IMR-90 (cell line): ENCODE measurements around the gene SWAP70. TPM values are rescaled to one million over a fixed set of nuclear protein-coding genes. Genes with fewer than 3 reads are reported as not detected.
"Not testable (repeated sequence)": the region's sequence is repeated elsewhere in the genome, so short reads cannot be mapped to it uniquely, and the experiment has no call there.

ENCODE experiments used
- ATAC-seq: fragments of 200-7000 bp; cut with Tn5 transposase; 2 replicates; pipeline ENCODE4 v1.9.1; 2020; ENCODE audit warnings: low read depth, mild to moderate bottlenecking, moderate library complexity
- BruUV-seq: library from RNA; stranded (reverse); fragments of 400-500 nt; replicated peaks from 2 replicates; lab custom pipeline; 2021; lab: Mats Ljungman, UMichigan
- CTCF ChIA-PET: fragments of 300-600 bp; formaldehyde crosslinking; extraction: SDS; loops from one replicate; lab custom pipeline; 2021; ENCODE audit warnings: antibody characterized with exemption; lab: Yijun Ruan, JAX
- POLR2A ChIA-PET: fragments of 300-600 bp; sonication (Branson Sonifier 250); formaldehyde crosslinking; loops from one replicate; lab custom pipeline; 2022; ENCODE audit warnings: antibody characterized with exemption; ENCODE audit not compliant: unreplicated experiment; lab: Charles Lee
- DNase-seq: peaks from one replicate; pipeline ENCODE4 v3.0.0; 2013
- H2AFZ ChIP-seq: replicated peaks from 2 replicates; pipeline ENCODE3; 2013; ENCODE audit warnings: low read length, mild to moderate bottlenecking; ENCODE audit not compliant: poor library complexity
- H2AK5ac ChIP-seq: 2 replicates; pipeline ENCODE4 v1.6.1; 2013; ENCODE audit warnings: low read depth, low read length, inconsistent platforms
- H2AK9ac ChIP-seq: replicated peaks from 2 replicates; pipeline ENCODE3; 2013; ENCODE audit warnings: mild to moderate bottlenecking, low read depth, low read length, moderate library complexity; ENCODE audit not compliant: poor library complexity
- H2BK120ac ChIP-seq: 2 replicates; pipeline ENCODE4 v1.6.1; 2013; ENCODE audit warnings: low read depth, low read length, inconsistent platforms
- H2BK15ac ChIP-seq: 3 replicates; pipeline ENCODE4 v1.6.1; 2013; ENCODE audit warnings: low read depth, low read length, inconsistent platforms
- H2BK20ac ChIP-seq: 2 replicates; pipeline ENCODE4 v1.6.1; 2013; ENCODE audit warnings: low read depth, mild to moderate bottlenecking, inconsistent platforms, low read length, moderate library complexity
- H2BK5ac ChIP-seq: 2 replicates; pipeline ENCODE4 v1.6.1; 2013; ENCODE audit warnings: mild to moderate bottlenecking, low read depth, low read length, inconsistent platforms; ENCODE audit not compliant: poor library complexity, severe bottlenecking
- H3K14ac ChIP-seq: replicated peaks from 2 replicates; pipeline ENCODE4 v1.6.1; 2013; ENCODE audit warnings: low read depth, low read length, inconsistent platforms
- H3K18ac ChIP-seq: 2 replicates; pipeline ENCODE4 v1.6.1; 2013; ENCODE audit warnings: low read depth, low read length, control low read depth
- H3K23ac ChIP-seq: 2 replicates; pipeline ENCODE4 v1.6.1; 2013; ENCODE audit warnings: low read depth, low read length, inconsistent platforms
- H3K27ac ChIP-seq: 2 replicates; pipeline ENCODE4 v1.5.1; 2013; ENCODE audit warnings: mild to moderate bottlenecking, control low read depth, low read length; ENCODE audit not compliant: insufficient read depth
- H3K27me3 ChIP-seq: 2 replicates; pipeline ENCODE4 v1.6.1; 2013; ENCODE audit warnings: low read length; ENCODE audit not compliant: control insufficient read depth, insufficient read depth
- H3K36me3 ChIP-seq: 2 replicates; pipeline ENCODE4 v1.6.1; 2013; ENCODE audit warnings: low read length, mixed read lengths; ENCODE audit not compliant: control insufficient read depth, insufficient read depth
- H3K4ac ChIP-seq: 2 replicates; pipeline ENCODE4 v1.6.1; 2013; ENCODE audit warnings: low read depth, low read length, inconsistent platforms
- H3K4me1 ChIP-seq: 2 replicates; pipeline ENCODE4 v1.6.1; 2013; ENCODE audit warnings: low read length, mixed read lengths; ENCODE audit not compliant: control insufficient read depth, insufficient read depth
- H3K4me2 ChIP-seq: 2 replicates; pipeline ENCODE4 v1.6.1; 2013; ENCODE audit warnings: low read depth, mild to moderate bottlenecking, control low read depth, low read length, moderate library complexity
- H3K4me3 ChIP-seq: 2 replicates; pipeline ENCODE4 v1.5.1; 2013; ENCODE audit warnings: low read depth, mild to moderate bottlenecking, control low read depth, low read length, moderate library complexity; ENCODE audit not compliant: insufficient read depth
- H3K56ac ChIP-seq: 2 replicates; pipeline ENCODE4 v1.6.1; 2013; ENCODE audit warnings: low read length, inconsistent platforms; ENCODE audit not compliant: insufficient read depth; ENCODE audit errors: extremely low read depth
- H3K79me1 ChIP-seq, 2 experiments: 2 replicates each; pipeline ENCODE4 v1.6.1; 2013; ENCODE audit warnings: low read length in 2 of 2, inconsistent platforms in 1 of 2, low read depth in 1 of 2
- H3K9ac ChIP-seq: 2 replicates; pipeline ENCODE4 v1.6.1; 2013; ENCODE audit warnings: low read depth, low read length, control low read depth
- H3K9me1 ChIP-seq: 2 replicates; pipeline ENCODE4 v1.6.1; 2013; ENCODE audit warnings: low read length, inconsistent platforms; ENCODE audit not compliant: insufficient read depth
- H3K9me3 ChIP-seq: 2 replicates; pipeline ENCODE4 v1.6.1; 2013; ENCODE audit warnings: low read length; ENCODE audit not compliant: control insufficient read depth, insufficient read depth
- H4K20me1 ChIP-seq: 2 replicates; pipeline ENCODE4 v1.6.1; 2013; ENCODE audit warnings: low read length, inconsistent platforms; ENCODE audit not compliant: insufficient read depth
- H4K5ac ChIP-seq: 2 replicates; pipeline ENCODE4 v1.6.1; 2013; ENCODE audit warnings: mild to moderate bottlenecking, low read depth, low read length, control low read depth
- H4K8ac ChIP-seq, 2 experiments: 2 replicates each; pipeline ENCODE4 v1.6.1; 2013; ENCODE audit warnings: low read depth in 2 of 2, low read length in 2 of 2, control low read depth in 1 of 2, inconsistent platforms in 1 of 2
- H4K91ac ChIP-seq: 2 replicates; pipeline ENCODE4 v1.6.1; 2013; ENCODE audit warnings: low read depth, low read length, inconsistent platforms; ENCODE audit not compliant: insufficient read depth
- WGBS, 2 experiments: methylation state at CpG; one replicate each; pipeline versions ENCODE4 v1.1.5 to v1.1.7; 2013; ENCODE audit warnings: missing lambda C conversion rate in 2 of 2; ENCODE audit not compliant: insufficient read length in 1 of 2; ENCODE audit errors: extremely low coverage in 2 of 2; 5-methylcytosine and 5-hydroxymethylcytosine counted together
- dilution Hi-C: fragments of 300-500 bp; cut with HindIII; formaldehyde crosslinking; loops from one replicate; pipeline ENCODE4 v1.14.3; 2018; ENCODE audit warnings: low sequenced_read_pairs; ENCODE audit not compliant: unreplicated experiment
- in situ Hi-C: fragments of 300-500 bp; cut with MboI; formaldehyde crosslinking; loops from 3 replicates; pipeline ENCODE4 v1.14.3; 2019; ENCODE audit warnings: low sequenced_read_pairs, inconsistent platforms, mixed read lengths
- intact Hi-C: fragments of 100-400 bp; cut with micrococcal nuclease; formaldehyde crosslinking; loops from 2 replicates; pipeline ENCODE4 v1.10.0; 2022
- polyA plus RNA-seq, 3 experiments: library from polyadenylated mRNA; depleted of rRNA; stranded (reverse); fragments of >200 nt; gene quantifications; 2 replicates each; pipeline ENCODE4 v1.2.3, GENCODE V29; 2012; ENCODE audit warnings: low replicate concordance in 1 of 3
- total RNA-seq: library from RNA; depleted of rRNA; stranded (reverse); fragments of >200 nt; gene quantifications from 2 replicates; pipeline ENCODE4 v1.2.3, GENCODE V29; 2012

The SWAP70 gene
- total and polyA plus RNA-seq, 2 of the 4 experiments (the other 2 are of a cell fraction) = 15.5 to 19.9 TPM

DNA sequence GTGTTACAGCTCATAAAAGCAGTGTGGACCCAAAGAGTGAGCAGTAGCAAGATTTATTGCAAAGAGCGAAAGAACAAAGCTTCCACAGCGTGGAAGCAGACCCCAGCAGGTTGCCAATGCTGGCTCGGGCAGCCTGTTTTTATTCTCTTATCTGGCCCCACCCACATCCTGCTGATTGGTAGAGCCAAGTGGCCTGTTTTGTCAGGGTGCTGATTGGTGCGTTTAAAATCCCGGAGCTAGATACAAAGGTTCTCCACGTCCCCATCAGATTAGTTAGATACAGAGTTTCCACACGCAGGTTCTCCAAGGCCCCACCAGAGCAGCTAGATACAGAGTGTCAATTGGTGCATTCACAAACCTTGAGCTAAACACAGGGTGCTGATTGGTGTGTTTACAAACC is 41.5 kb upstream of the SWAP70 start:
- H2BK120ac ChIP-seq, H4K5ac ChIP-seq, H3K4me3 ChIP-seq, H3K4me1 ChIP-seq, H2BK15ac ChIP-seq, H3K4me2 ChIP-seq, H3K18ac ChIP-seq, H3K9me3 ChIP-seq, intact Hi-C loops, H3K14ac ChIP-seq, BruUV-seq, H3K56ac ChIP-seq, H4K20me1 ChIP-seq, DNase-seq, H2BK20ac ChIP-seq, dilution Hi-C loops, H3K27me3 ChIP-seq, H2BK5ac ChIP-seq, H3K27ac ChIP-seq, H3K9ac ChIP-seq, H4K8ac ChIP-seq, CTCF ChIA-PET, POLR2A ChIA-PET, H3K23ac ChIP-seq, H3K79me1 ChIP-seq, H2AK9ac ChIP-seq, H4K91ac ChIP-seq, H2AK5ac ChIP-seq, H3K4ac ChIP-seq, H3K36me3 ChIP-seq, H2AFZ ChIP-seq, ATAC-seq: not testable (repeated sequence)
- in situ Hi-C loops = loop anchor here (25.0 kb wide), 1 partner anchor 690 kb away; the partner anchor contains the start of gene ADM
- peaks cover 16% of the 10 kb centered on the region for H3K9me1 ChIP-seq
- WGBS, 2 experiments = no CpG with 5 or more reads among the region's 7 CpGs

DNA sequence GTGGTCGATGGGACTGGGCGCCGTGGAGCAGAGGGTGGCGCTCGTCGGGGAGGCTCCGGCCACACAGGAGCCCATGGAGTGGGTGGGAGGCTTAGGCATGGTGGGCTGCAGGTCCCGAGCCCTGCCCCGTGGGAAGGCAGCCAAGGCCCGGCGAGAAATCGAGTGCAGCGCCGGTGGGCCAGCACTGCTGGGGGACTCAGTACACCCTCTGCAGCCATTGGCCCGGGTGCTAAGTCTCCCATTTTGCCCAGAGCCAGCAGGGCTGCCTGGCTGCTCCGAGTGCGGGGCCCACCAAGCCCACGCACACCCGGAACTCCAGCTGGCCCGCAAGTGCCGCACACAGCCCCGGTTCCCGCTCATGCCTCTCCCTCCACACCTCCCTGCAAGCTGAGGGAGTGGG is 40.8 kb upstream of the SWAP70 start:
- H3K4me1 ChIP-seq, CTCF ChIA-PET, DNase-seq, H3K36me3 ChIP-seq, H2AFZ ChIP-seq, H4K8ac ChIP-seq, BruUV-seq, H3K79me1 ChIP-seq, H2AK9ac ChIP-seq, H3K4ac ChIP-seq, dilution Hi-C loops, H3K27me3 ChIP-seq, H2BK5ac ChIP-seq, H3K9me3 ChIP-seq, H3K23ac ChIP-seq, H3K4me3 ChIP-seq, H4K91ac ChIP-seq, H3K18ac ChIP-seq, H4K5ac ChIP-seq, H3K14ac ChIP-seq, H2BK20ac ChIP-seq, H3K4me2 ChIP-seq, H3K56ac ChIP-seq, ATAC-seq, H2AK5ac ChIP-seq, H4K20me1 ChIP-seq, H2BK120ac ChIP-seq, H3K9ac ChIP-seq, H2BK15ac ChIP-seq, intact Hi-C loops, H3K27ac ChIP-seq, POLR2A ChIA-PET: not testable (repeated sequence)
- 71% methylated on average over 1 of the region's 23 CpGs; no CpG with 5 or more reads in 1 of the 2 experiments for WGBS, 2 experiments
- in situ Hi-C loops = loop anchor here (25.0 kb wide), 1 partner anchor 689 kb away; the partner anchor contains the start of gene ADM
- H3K9me1 ChIP-seq = peaks cover 16% of the 10 kb centered on the region
